Bronchial epithelial cell (primary cell): Measurements from ENCODE around the gene ZNF263. TPM values are rescaled to one million over a fixed set of nuclear protein-coding genes. Genes with fewer than 3 reads are reported as not detected.

ENCODE experiments used
- DNase-seq: peaks from one replicate; pipeline ENCODE4 v3.0.0-alpha.2; 2010; ENCODE audit warnings: low read depth
- FAIRE-seq: peaks from 2 replicates; lab custom pipeline; 2011; peaks lifted over from hg19 to GRCh38; lab: Jason Lieb, UNC
- H3K27me3 ChIP-seq: 2 replicates; pipeline ENCODE4 v1.5.1; 2011; ENCODE audit warnings: low read length; ENCODE audit not compliant: control insufficient read depth, insufficient read depth
- H3K36me3 ChIP-seq: 2 replicates; pipeline ENCODE4 v1.5.1; 2011; ENCODE audit warnings: low read length; ENCODE audit not compliant: control insufficient read depth, insufficient read depth
- H3K4me3 ChIP-seq: 2 replicates; pipeline ENCODE4 v1.5.1; 2011; ENCODE audit warnings: mild to moderate bottlenecking, low read depth, low read length, control low read depth
- CTCF ChIP-seq: IDR thresholded peaks from 2 replicates; pipeline ENCODE4 v1.5.1; 2011; ENCODE audit warnings: mild to moderate bottlenecking, moderate library complexity, low read length, control low read depth, inconsistent platforms; ENCODE audit not compliant: insufficient read depth, severe bottlenecking
- total RNA-seq: library from RNA; depleted of rRNA; stranded (reverse); fragments of >200 nt; gene quantifications from 2 replicates; pipeline ENCODE4 v1.2.1, GENCODE V29; 2014

The ZNF263 gene
- total RNA-seq, 1 donor from 2014 or later = 60.6 TPM

GRCh38 chr16:3295783-3296182 lies 12.5 kb downstream of the ZNF263 start:
- TF ChIP-seq CTCF = no peak
- Histone ChIP-seq H3K27me3 (no peaks in the 10 kb centered on the region), H3K36me3 (peaks cover 3% of the 10 kb centered on the region), H3K4me3 (no peak overlapping the region)
- no peak for DNase-seq
- FAIRE-seq = no peak

- TF ChIP-seq CTCF = no peak
- Histone ChIP-seq H3K4me3 (peak overlapping the region; percentile 70), H3K36me3 (peaks cover 9% of the 10 kb centered on the region), H3K27me3 (no peaks in the 10 kb centered on the region)
- FAIRE-seq (no peak), DNase-seq (no peak)
Measured at GRCh38 chr16:3304370-3304769, 21.1 kb downstream of the ZNF263 start.

- DNase-seq (peak; percentile 69), FAIRE-seq (no peak)
- H3K36me3 ChIP-seq = peaks cover 9% of the 10 kb centered on the region
Measured at GRCh38 chr16:3305109-3306068, 22.1 kb downstream of the ZNF263 start, which contains the start of the genes TIGD7 and ZNF75A. TSS of gene TIGD7 (minus strand) at chr16:3305430. CDS start at chr16:3300614, 4,816 bp downstream. TSS of gene ZNF75A (plus strand) at chr16:3305497. CDS start at chr16:3308429, 2,932 bp downstream.

DNA sequence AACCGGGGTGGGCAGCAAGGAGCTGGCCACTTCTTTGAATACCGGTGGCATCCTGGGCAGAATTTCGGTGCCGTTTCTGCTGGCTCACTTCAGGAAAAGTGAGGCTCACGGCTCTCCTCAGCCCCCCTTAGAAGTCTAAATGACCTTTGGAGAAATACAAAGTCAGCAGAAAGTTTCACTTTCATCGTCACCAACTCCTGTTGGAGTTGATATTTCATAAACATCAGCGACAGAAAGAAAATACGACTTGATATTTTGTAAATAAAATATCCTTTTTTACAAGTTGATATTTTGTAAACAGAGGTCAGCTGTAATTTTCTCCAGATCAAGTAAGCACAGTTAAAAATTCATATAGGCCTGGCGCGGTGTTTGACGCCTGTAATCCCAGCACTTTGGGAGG lies 22.8 kb downstream of the ZNF263 start:
- TF ChIP-seq CTCF = no peak
- DNase-seq = no peak
- peaks cover 9% of the 10 kb centered on the region for H3K36me3 ChIP-seq
- H3K4me3 ChIP-seq = peak overlapping the region; percentile 70
- no peak for FAIRE-seq
- H3K27me3 ChIP-seq = no peaks in the 10 kb centered on the region

More at GRCh38 chr16:3305109-3306068, 22.1 kb downstream of the ZNF263 start, which contains the start of the genes TIGD7 and ZNF75A:
- TF ChIP-seq CTCF = no peak
- peak within 1 kb of the TSS; percentile 70 for H3K4me3 ChIP-seq
- no peaks in the 10 kb centered on the region for H3K27me3 ChIP-seq

DNA sequence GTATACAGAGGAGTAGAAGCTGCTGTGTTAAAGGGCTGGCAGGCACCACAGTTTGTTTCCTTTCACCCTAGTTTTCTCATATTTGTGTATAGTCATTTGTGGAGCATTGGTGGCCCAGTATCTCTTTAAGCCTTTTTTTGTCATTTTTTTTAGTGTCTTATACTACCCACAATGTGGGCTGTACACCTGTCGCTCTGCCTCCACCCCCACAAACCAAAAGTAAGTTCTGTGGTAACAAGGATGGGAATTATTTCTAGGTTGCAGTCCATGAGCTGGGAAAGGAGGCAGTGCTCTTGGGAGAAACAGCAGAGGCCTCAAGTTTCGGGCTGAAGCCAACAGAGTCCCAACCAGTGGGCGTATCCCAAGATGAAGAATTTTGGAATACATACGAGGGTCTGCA lies 28.2 kb downstream of the ZNF263 start:
- FAIRE-seq = no peak
- Histone ChIP-seq H3K4me3 (no peak overlapping the region), H3K36me3 (peaks cover 15% of the 10 kb centered on the region), H3K27me3 (no peaks in the 10 kb centered on the region)
- no peak for TF ChIP-seq CTCF
- no peak for DNase-seq
